Epidermal melanocyte (primary cell): ENCODE results near the gene PCSK2.

Experiments used
- DNase-seq: peaks from one replicate; pipeline ENCODE4 v3.0.0; 2011; ENCODE audit warnings: low spot score; ENCODE audit not compliant: insufficient read length

PCSK2 gene

DNA sequence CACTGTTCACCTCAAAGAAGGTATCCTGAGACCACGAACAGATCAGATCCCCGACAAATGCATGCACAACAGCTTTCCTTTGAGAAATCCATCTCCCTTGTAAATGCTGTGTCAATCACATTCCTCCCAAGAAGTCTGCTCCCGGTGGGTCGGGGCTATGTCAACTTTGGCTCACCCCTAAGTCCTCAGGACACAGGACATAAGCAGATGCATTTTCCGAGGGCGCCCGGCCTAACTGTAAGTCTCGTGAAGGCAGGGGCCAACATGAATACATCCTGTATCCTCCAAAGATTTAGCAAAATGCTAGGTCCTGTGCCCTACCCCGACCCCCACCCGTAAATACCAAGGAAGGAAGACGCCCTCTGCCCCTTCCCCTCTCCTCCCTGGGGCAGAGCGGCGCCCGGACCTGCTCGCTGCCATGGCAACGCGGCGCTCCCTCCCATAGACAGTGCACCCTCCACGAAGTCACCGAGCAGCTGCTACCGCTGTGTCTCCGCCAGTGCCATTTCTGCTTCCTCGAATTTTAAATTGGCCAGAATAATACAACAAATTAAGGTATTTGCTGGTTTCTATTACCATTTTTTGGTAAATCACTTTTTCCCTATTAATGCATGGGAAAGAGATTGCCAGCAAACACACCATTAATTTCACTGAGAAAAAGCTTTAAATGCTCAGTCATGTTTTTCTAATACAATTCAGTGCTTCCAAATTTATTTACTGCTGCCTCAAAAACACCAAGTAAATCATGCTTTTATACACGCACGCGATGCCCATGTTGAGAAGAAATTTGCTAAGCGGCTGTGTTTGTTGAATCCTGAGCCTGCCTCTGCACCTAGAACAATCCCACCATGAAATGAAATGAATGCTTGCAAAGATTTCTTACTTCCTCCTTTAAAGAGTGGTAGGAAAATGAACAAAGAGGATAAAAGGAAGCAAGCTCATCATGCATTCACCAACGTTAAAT lies 100.6 kb downstream of the PCSK2 start:
- DNase-seq: no peak

DNA sequence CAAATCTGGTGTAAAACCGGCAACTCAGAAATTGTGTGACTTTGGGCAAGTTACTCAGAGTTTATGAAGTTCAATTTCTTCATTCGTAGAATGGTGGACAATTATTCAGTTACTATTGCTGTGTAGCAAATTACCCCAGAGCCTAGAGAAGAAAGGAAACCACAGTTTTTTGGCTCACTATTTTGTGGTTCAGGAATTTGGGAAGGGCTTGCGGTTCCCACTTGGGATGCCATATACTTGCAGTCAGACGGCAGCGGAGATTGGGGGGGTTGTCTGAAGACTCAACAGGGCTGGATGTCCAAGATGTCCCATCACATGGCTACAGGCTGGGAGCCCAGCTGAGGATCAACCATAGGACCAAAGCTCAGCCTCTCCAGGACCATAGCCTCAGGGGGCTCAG lies 108.1 kb downstream of the PCSK2 start:
- no peak for DNase-seq

DNA sequence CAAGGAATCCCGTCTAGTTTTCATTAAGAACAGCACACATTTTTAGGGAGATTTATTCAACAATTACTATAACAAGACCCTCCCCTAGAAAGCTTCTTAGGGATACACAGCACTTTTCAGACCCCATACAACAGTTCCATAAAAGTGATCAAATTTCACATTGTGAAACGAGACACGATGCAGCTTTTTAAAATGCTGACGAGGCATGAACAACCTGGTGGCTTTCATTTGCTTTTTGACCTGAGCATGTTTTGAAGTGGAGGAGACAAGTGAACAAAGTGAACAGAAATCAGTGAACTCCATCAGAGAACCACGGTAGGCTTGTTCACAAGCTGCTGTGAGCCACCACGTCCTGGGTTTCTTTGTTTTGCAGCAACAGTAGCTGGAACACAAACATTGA lies 112.2 kb downstream of the PCSK2 start:
- DNase-seq: no peak

DNA sequence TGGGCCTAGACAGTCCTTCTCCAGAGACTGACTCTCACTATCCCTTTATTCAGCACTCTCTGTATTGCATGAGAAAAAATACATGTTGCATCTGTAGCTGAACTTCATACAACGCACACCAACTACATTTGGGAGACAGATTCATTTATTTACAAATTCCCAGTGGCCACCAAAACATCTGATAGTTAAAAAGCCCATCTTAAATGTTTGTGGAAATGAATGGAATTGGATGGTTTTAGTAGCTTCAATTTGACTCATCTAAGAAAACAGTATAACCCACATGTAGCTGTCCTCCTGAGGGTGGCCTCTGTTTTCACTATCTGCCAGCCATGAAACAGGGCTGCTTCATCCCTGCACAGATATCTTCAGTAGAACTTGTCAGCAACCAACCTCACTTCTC lies 116.3 kb downstream of the PCSK2 start:
- DNase-seq: no peak

GRCh38 chr20:17343656-17344452 lies 117.0 kb downstream of the PCSK2 start:
- DNase-seq: no peak

GRCh38 chr20:17344790-17345189 lies 118.0 kb downstream of the PCSK2 start:
- DNase-seq: no peak

- no peak for DNase-seq
Observed at GRCh38 chr20:17345321-17345720, 118.5 kb downstream of the PCSK2 start.

DNA sequence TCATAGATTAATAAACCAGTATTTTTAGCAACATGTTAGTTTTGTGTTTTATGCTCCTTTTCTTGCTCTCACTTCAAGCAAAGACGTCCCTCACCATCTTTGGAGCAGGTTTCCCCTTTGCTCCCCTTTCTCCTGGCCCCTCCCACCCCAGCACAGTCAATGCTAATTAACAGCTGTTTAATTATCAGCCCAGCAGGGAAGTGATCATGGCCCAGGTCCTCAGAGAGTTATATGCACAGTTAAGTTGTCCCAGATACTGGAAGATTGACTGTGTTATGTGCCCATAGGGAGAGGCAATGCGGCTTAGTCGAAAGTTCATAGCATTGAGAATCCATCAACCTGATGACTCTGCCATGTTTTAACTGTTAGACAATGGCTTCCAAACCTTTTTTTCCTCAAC lies 123.5 kb downstream of the PCSK2 start:
- no peak for DNase-seq

GRCh38 chr20:17357238-17357637 lies 130.4 kb downstream of the PCSK2 start:
- DNase-seq: no peak

DNA sequence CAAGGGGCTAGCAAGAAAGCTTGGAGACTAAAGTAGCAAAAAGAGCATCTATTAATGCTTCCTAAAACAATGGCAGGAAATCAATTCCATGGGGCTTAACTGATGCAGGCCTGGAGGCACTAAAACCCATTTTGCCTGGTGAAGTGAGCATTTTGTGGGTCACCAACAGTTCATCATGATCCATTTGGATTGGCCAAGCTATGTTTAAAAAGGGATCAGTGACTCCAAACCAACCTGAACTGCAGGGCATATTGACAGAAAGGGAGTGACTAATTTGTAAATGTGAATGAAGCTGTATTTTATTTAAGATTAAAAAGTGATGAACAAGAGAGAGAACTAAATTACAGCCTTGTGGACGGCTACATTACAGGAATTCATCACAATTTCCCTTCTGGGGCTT lies 132.0 kb downstream of the PCSK2 start:
- DNase-seq: no peak

- DNase-seq: no peak
Observed at GRCh38 chr20:17364681-17365080, 137.8 kb downstream of the PCSK2 start.

GRCh38 chr20:17365831-17366230 lies 139.0 kb downstream of the PCSK2 start:
- DNase-seq: no peak

- DNase-seq: no peak
Observed at GRCh38 chr20:17369506-17369905, 142.7 kb downstream of the PCSK2 start.

DNA sequence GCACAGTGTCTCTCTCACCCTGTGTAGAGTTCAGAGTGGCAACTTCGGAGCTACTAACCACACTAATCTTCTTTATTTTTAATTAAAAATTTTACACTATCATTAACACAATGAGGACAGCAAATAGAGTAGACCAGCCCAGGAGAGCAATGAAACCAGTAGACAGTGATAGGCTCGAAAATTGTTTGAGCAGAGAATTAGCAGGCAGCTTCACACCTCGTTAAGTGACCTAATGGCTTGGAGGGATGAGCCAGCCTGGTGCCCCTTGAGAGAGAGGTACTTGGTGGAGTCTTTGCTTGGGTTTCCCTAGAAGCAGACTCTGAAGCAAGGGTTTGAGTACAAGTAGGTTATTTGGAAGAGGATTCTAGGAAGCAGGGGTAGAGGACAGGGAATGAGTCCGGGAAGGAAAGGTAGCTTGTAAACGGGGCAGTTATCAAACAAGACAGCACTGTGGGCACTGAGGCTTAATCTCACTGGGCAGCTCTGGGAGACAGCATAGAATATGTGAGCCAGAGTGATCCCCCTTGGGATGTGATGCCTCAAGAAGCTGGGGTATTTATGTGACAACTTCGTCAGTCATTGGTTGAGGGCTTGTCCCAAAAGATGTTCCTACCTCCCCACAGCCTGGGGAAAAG lies 146.1 kb downstream of the PCSK2 start:
- DNase-seq: no peak

DNA sequence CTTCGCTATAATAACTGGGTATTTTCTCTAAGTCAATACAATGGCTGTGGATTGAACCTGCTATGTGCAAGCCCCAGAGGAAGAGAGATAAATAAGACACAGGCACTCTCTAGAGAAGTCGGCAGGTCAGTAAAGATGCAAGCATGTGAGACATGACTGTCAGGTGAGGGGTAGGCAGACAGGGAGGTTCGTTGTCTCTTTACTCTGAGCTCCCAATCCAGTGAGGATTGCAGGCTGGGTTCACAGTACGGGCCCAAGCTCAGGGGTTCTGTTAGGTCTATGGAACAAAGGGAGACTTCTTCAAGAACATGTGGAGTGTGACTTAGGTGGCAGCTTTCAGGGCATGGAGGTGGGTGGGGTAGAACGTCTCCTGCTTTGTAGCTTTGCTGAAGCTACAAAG lies 147.2 kb downstream of the PCSK2 start:
- no peak for DNase-seq

- no peak for DNase-seq
Observed at GRCh38 chr20:17376031-17376430, 149.2 kb downstream of the PCSK2 start.

DNA sequence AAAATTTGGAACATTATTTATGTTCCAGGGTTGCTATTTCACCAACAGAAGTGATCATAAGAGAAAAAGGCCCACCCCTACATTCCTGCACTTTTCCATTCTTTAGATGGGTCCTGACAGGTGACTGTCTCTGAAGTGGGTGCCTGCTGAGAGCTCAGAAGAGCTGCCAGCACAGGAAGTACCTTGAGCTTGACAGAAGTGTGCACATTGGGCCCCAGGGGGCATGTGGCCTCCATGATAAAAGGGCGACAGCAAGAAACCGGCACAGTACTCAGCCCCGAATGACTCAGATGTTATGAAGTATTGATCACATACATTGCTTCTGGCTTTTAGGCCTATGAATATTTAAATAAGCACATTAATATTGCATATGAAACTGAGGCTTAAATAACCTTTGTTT lies 150.4 kb downstream of the PCSK2 start:
- DNase-seq: no peak

DNA sequence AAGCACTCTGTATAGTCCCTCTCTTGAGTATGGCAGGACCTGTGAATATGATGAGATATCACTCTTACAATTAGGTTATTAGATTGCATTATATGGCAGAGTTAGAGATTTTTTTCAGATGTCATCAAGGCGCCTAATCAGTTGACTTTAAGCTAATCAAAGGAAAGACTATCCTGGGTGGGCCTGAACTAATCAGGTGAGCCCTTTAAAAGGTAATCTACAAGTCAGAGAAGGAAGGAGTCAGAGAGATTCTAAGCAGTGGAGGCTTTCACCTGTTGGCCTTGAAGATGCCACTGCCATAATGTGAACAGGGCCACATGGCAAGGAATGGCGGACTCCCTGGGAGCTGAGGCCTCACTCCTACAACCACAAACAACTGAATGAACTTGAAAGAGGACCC lies 152.8 kb downstream of the PCSK2 start:
- no peak for DNase-seq

- DNase-seq: no peak
Observed at GRCh38 chr20:17380801-17381200, 154.0 kb downstream of the PCSK2 start.

- no peak for DNase-seq
Observed at GRCh38 chr20:17381724-17382123, 154.9 kb downstream of the PCSK2 start.

DNA sequence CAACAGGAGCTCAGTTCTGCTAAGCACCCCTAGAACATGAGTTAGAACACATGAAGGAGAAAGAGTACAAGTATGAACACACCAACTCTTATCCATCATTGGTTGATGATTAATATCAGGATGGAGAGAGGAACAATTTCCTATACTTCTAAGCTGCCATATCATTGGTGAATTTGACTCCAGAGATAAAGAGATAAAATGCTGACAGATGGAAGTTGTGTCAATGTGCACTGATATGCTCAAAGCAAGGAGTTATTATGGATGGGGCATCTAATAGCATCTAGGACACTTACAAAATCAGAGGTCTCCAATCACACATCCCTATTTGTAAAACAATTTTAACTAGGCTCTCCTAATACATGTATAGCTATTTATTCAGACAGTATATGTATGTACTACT lies 159.0 kb downstream of the PCSK2 start:
- no peak for DNase-seq

DNA sequence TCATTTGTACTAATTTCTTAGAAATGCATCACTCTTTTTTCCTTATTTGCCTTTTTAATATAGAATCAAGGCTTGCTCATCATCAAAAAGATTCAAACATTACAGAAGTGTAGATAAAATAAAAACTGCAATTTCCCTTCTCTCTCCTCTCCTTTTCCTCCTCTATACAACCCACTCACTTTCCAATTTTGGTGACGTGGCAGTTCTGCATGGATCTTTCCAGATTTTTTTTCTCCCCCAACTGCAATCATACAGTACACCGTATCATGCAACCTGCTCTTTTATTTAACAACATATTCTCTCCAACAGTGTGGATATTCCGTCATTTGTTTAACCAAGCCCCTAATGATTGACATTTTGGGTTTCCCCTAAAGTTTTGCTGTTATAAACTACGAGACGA lies 163.8 kb downstream of the PCSK2 start:
- no peak for DNase-seq
